Smooth muscle cell (in vitro differentiated cells): ENCODE data around the gene LMO1. TPM values are rescaled to one million over a fixed set of nuclear protein-coding genes. Genes with fewer than 3 reads are reported as not detected.

Experiments
- DNase-seq: peaks from one replicate; lab custom pipeline; 2025; ENCODE audit not compliant: unreplicated experiment; lab: John Stamatoyannopoulos, UW
- H2AFZ ChIP-seq: fragments of 200-600 bp; sonication (generic); 2 replicates; pipeline ENCODE4 v1.6.0; 2016; ENCODE audit warnings: antibody characterized with exemption, low read depth, mild to moderate bottlenecking
- H3F3A ChIP-seq: fragments of 200-600 bp; sonication (generic); 2 replicates; pipeline ENCODE4 v1.6.0; 2017; ENCODE audit warnings: antibody characterized with exemption, low read depth
- H3K27ac ChIP-seq: fragments of 200-600 bp; sonication (generic); 2 replicates; pipeline ENCODE4 v1.5.1; 2016; ENCODE audit warnings: low read depth, mild to moderate bottlenecking
- H3K27me3 ChIP-seq: fragments of 200-600 bp; sonication (generic); 2 replicates; pipeline ENCODE4 v1.6.1; 2016; ENCODE audit warnings: low read depth, mild to moderate bottlenecking
- H3K36me3 ChIP-seq: fragments of 200-600 bp; sonication (generic); 2 replicates; pipeline ENCODE4 v1.5.1; 2016; ENCODE audit warnings: low read depth
- H3K4me1 ChIP-seq: fragments of 200-600 bp; sonication (generic); 2 replicates; pipeline ENCODE4 v1.5.1; 2016; ENCODE audit warnings: low read depth
- H3K4me2 ChIP-seq: fragments of 200-600 bp; sonication (generic); 2 replicates; pipeline ENCODE4 v1.6.0; 2016; ENCODE audit warnings: mild to moderate bottlenecking
- H3K4me3 ChIP-seq: fragments of 200-600 bp; sonication (generic); 2 replicates; pipeline ENCODE4 v1.5.1; 2016; ENCODE audit warnings: mild to moderate bottlenecking
- H3K79me2 ChIP-seq: fragments of 200-600 bp; sonication (generic); 2 replicates; pipeline ENCODE4 v1.6.0; 2016; ENCODE audit warnings: low read depth, mild to moderate bottlenecking
- H3K9ac ChIP-seq: fragments of 200-600 bp; sonication (generic); 2 replicates; pipeline ENCODE4 v1.6.0; 2016; ENCODE audit warnings: low read depth
- H3K9me3 ChIP-seq: fragments of 200-600 bp; sonication (generic); replicated peaks from 2 replicates; pipeline ENCODE4 v1.5.1; 2016; ENCODE audit warnings: low read depth
- H4K20me1 ChIP-seq: fragments of 200-600 bp; sonication (generic); 2 replicates; pipeline ENCODE4 v1.6.0; 2016; ENCODE audit warnings: low read depth
- CTCF ChIP-seq: fragments of 200-600 bp; sonication (generic); IDR thresholded peaks from 2 replicates; pipeline ENCODE4 v1.5.1; 2017; ENCODE audit warnings: borderline replicate concordance, mild to moderate bottlenecking, antibody characterized with exemption; ENCODE audit not compliant: insufficient read depth, poor library complexity, severe bottlenecking
- WGBS: methylation state at CpG from one replicate; pipeline ENCODE4 v1.1.7; 2016; ENCODE audit warnings: low lambda C conversion rate; 5-methylcytosine and 5-hydroxymethylcytosine counted together
- polyA plus RNA-seq: library from polyadenylated mRNA; unstranded; fragments of >200 nt; fragmentation: Nextera tagmentation; extraction: Ambion mirVana; gene quantifications from 2 replicates; pipeline ENCODE4 v1.2.1, GENCODE V29; 2016
- total RNA-seq: library from RNA; depleted of rRNA; stranded (reverse); fragments of >200 nt; gene quantifications from 2 replicates; pipeline ENCODE4 v1.2.3, GENCODE V29; 2014

LMO1 gene
- total RNA-seq (1.1 and 8.3 TPM in 2 replicates), polyA plus RNA-seq (1.6 and 5.1 TPM in 2 replicates)

GRCh38 chr11:8263769-8264410 is at the start of gene LMO1:
Gene LMO1 (minus strand): TSS chr11:8263878. CDS start chr11:8263362, 516 bp downstream.
- Histone ChIP-seq H2AFZ (peak within 1 kb of the TSS; percentile 62), H3K27me3 (peaks cover 72% of the 10 kb centered on the region), H3K79me2 (no peaks in the 10 kb centered on the region), H3K4me1 (peaks cover 4% of the 10 kb centered on the region), H3K27ac (no peak within 1 kb of the TSS), H3K9me3 (no peaks in the 10 kb centered on the region), H3K9ac (no peak within 1 kb of the TSS), H3K4me2 (peak within 1 kb of the TSS; percentile 96), H3K36me3 (no peaks in the 10 kb centered on the region), H3F3A (no peaks in the 10 kb centered on the region), H4K20me1 (no peaks in the 10 kb centered on the region), H3K4me3 (peak within 1 kb of the TSS; percentile 54)
- TF ChIP-seq CTCF, result peak; percentile 87
- DNase-seq, result peak; percentile 40
- WGBS, result 13% methylated on average over 22 of the region's 22 CpGs

GRCh38 chr11:8312986-8313385 is 49.3 kb upstream of the LMO1 start:
- H3K27ac ChIP-seq, result no peak overlapping the region
- H3K79me2 ChIP-seq, result no peaks in the 10 kb centered on the region
- no peaks in the 10 kb centered on the region for H3K9me3 ChIP-seq
- TF ChIP-seq CTCF, result no peak
- H4K20me1 ChIP-seq, result no peaks in the 10 kb centered on the region
- H3K4me2 ChIP-seq, result no peak overlapping the region
- no peaks in the 10 kb centered on the region for H3K4me1 ChIP-seq
- no peaks in the 10 kb centered on the region for H3K27me3 ChIP-seq
- no peak for DNase-seq
- no peak overlapping the region for H3K9ac ChIP-seq
- no peak overlapping the region for H3K4me3 ChIP-seq
- no peak overlapping the region for H2AFZ ChIP-seq
- no peaks in the 10 kb centered on the region for H3F3A ChIP-seq
- H3K36me3 ChIP-seq, result no peaks in the 10 kb centered on the region
- WGBS, result 84% methylated on average over 10 of the region's 10 CpGs

- no peak for TF ChIP-seq CTCF
- Histone ChIP-seq H4K20me1 (no peaks in the 10 kb centered on the region), H3K9ac (no peak overlapping the region), H3K36me3 (no peaks in the 10 kb centered on the region), H3K4me2 (no peak overlapping the region), H2AFZ (no peak overlapping the region), H3K4me3 (no peak overlapping the region), H3K79me2 (no peaks in the 10 kb centered on the region), H3K9me3 (no peaks in the 10 kb centered on the region), H3F3A (no peaks in the 10 kb centered on the region), H3K4me1 (no peaks in the 10 kb centered on the region), H3K27me3 (no peaks in the 10 kb centered on the region), H3K27ac (no peak overlapping the region)
- no peak for DNase-seq
- 88% methylated on average over 10 of the region's 10 CpGs for WGBS
These were observed 47.7 kb upstream of the LMO1 start for GRCh38 chr11:8311366-8311765.

- Histone ChIP-seq H3K4me3 (no peak overlapping the region), H3K27me3 (no peaks in the 10 kb centered on the region), H3K4me1 (no peaks in the 10 kb centered on the region), H2AFZ (no peak overlapping the region), H3K36me3 (no peaks in the 10 kb centered on the region), H3K27ac (no peak overlapping the region), H3K4me2 (no peak overlapping the region), H4K20me1 (no peaks in the 10 kb centered on the region), H3K9me3 (no peaks in the 10 kb centered on the region), H3K79me2 (no peaks in the 10 kb centered on the region), H3F3A (no peaks in the 10 kb centered on the region), H3K9ac (no peak overlapping the region)
- no peak for DNase-seq
- TF ChIP-seq CTCF, result no peak
- 87% methylated on average over 11 of the region's 11 CpGs for WGBS
These were observed 47.1 kb upstream of the LMO1 start for GRCh38 chr11:8310743-8311298.
